Upper lobe of left lung (tissue), 6 donors: ENCODE data around the gene STN1. TPM values are rescaled to one million over a fixed set of nuclear protein-coding genes. Genes with fewer than 3 reads are reported as not detected.
A peak's percentile ranks its signal among the peaks of the same experiment; 100 is the strongest.

ENCODE experiments used
- ATAC-seq, 2 donors: fragments of 200-7000 bp; cut with Tn5 transposase; one replicate each; pipeline ENCODE4 v1.9.1; 2022; ENCODE audit warnings: mild to moderate bottlenecking in 2 of 2, moderate library complexity in 2 of 2; ENCODE audit not compliant: low FRiP score in 2 of 2
- DNase-seq, 2 donors: peaks; one replicate each; pipeline ENCODE4 v3.0.0-alpha.2; 2019 to 2020
- H3K27ac ChIP-seq, 4 donors: fragments of 200-600 bp; sonication (generic); one replicate each; pipeline ENCODE4 v1.5.1; 2016 to 2019
- H3K27me3 ChIP-seq, 4 donors: fragments of 200-600 bp; sonication (generic); one replicate each; pipeline ENCODE4 v1.5.1; 2017 to 2019
- H3K36me3 ChIP-seq, 4 donors: fragments of 200-600 bp; sonication (generic); one replicate each; pipeline ENCODE4 v1.5.1; 2016 to 2019
- H3K4me1 ChIP-seq, 4 donors: fragments of 200-600 bp; sonication (generic); one replicate each; pipeline ENCODE4 v1.5.1; 2018 to 2019
- H3K4me3 ChIP-seq, 4 donors: fragments of 200-600 bp; sonication (generic); one replicate each; pipeline ENCODE4 v1.5.1; 2017 to 2019; ENCODE audit warnings: mild to moderate bottlenecking in 2 of 4, moderate library complexity in 1 of 4
- H3K9me3 ChIP-seq, 4 donors: fragments of 200-600 bp; sonication (generic); one replicate each; pipeline ENCODE4 v1.5.1; 2018 to 2019
- CTCF ChIP-seq, 6 experiments: fragments of 450-650 bp in 4 of 6; fragments of 200-600 bp in 2 of 6; sonication (generic) in 2 of 6; IDR thresholded peaks; one replicate each; pipeline ENCODE4 v1.5.1; 2016 to 2019; ENCODE audit warnings: antibody characterized with exemption in 6 of 6
- EP300 ChIP-seq, 4 donors: sonication (generic); formaldehyde crosslinking; IDR thresholded peaks; one replicate each; pipeline ENCODE4 v1.5.1; 2017; ENCODE audit warnings: antibody characterized with exemption in 4 of 4, control low read depth in 2 of 4
- POLR2A ChIP-seq, 4 donors: fragments of 450-650 bp; IDR thresholded peaks; one replicate each; pipeline ENCODE4 v1.5.1; 2016 to 2017; ENCODE audit warnings: antibody characterized with exemption in 4 of 4, mild to moderate bottlenecking in 2 of 4
- POLR2AphosphoS5 ChIP-seq, 2 donors: sonication (generic); formaldehyde crosslinking; IDR thresholded peaks; one replicate each; pipeline ENCODE4 v1.5.1; 2017; ENCODE audit warnings: antibody characterized with exemption in 2 of 2
- WGBS, 2 donors: methylation state at CpG; one replicate each; pipeline ENCODE4 v1.1.5; 2017 to 2018; 5-methylcytosine and 5-hydroxymethylcytosine counted together
- total RNA-seq, 6 donors: library from RNA; depleted of rRNA in 4 of 6; stranded (reverse); fragments of >200 nt in 4 of 6; gene quantifications; one replicate each; pipeline versions ENCODE4 v1.1.0 to v1.2.1, GENCODE V29; 2016 to 2021
- donor health status: DM: no; HTN: no; CAD: no; lungs with moderate emphysema.
- donor health status: DM: no; HTN: yes; CAD: no; lungs with severe emphysema.

STN1 gene
- total RNA-seq, 6 donors from 2014 or later = 36.3 to 71.4 (median 53.4) TPM

- no peak for DNase-seq
- H3K4me3 ChIP-seq = no peak overlapping the region
- TF ChIP-seq POLR2AphosphoS5 (IDR thresholded peaks at IDR 0.05) = no peak
- no peak for TF ChIP-seq CTCF (IDR thresholded peaks at IDR 0.05)
- TF ChIP-seq EP300 (IDR thresholded peaks at IDR 0.05) = no peak
- TF ChIP-seq POLR2A (IDR thresholded peaks at IDR 0.05) = no peak
- peaks cover 56 to 77% (median 75%) of the 10 kb centered on the region in 4 donors for H3K4me1 ChIP-seq
- peak in 1 of 2 donors; percentile 5 for ATAC-seq
- no peaks in the 10 kb centered on the region for H3K9me3 ChIP-seq
- 59 to 63% methylated on average over 2 of the region's 2 CpGs for WGBS, 2 donors
- peaks cover 3 to 37% (median 21%) of the 10 kb centered on the region in 4 donors for H3K36me3 ChIP-seq
- peak overlapping the region; percentile 83 to 91 (median 84) for H3K27ac ChIP-seq
- no peaks in the 10 kb centered on the region for H3K27me3 ChIP-seq
These were observed 27.3 kb downstream of the STN1 start for GRCh38 chr10:103890688-103891087.

DNA sequence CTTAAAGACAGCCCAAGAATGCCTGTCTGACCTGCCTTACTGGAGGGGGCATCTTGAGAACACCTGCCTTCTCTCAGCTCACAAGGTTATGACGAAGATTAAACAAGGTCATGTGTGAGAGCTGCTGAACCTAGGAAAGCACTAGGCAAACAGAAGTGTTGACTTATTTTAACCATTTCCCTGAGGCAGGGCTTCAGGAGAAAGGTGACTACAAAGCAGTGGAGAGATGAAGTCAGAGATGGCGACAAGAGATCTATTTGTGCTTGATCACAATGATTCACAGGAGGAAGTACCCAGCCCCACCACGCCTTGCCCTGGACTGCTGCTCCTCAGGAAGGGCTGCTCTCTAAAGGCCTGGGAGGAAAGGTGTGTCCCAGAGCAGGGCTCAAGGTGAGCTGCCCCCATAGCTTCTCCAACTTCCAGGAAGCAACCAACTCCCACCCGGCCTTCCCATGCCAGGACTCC, 27.8 kb downstream of the STN1 start:
- H3K27me3 ChIP-seq = no peaks in the 10 kb centered on the region
- no peaks in the 10 kb centered on the region for H3K9me3 ChIP-seq
- H3K4me1 ChIP-seq = peaks cover 54 to 72% (median 70%) of the 10 kb centered on the region in 4 donors
- no peak overlapping the region for H3K4me3 ChIP-seq
- WGBS, 2 donors = 33 to 34% methylated on average over 4 of the region's 4 CpGs
- H3K27ac ChIP-seq = peak overlapping the region; percentile 83 to 91 (median 84)
- H3K36me3 ChIP-seq = peaks cover 3 to 41% (median 22%) of the 10 kb centered on the region in 4 donors
- ATAC-seq = peak; percentile 32 to 86
- TF ChIP-seq EP300 (IDR thresholded peaks at IDR 0.05) (peak in 2 of 4 donors; percentile 4 to 89), CTCF (IDR thresholded peaks at IDR 0.05) (no peak), POLR2AphosphoS5 (IDR thresholded peaks at IDR 0.05) (peak; percentile 62 to 66)
- DNase-seq = peak in 1 of 2 donors; percentile 84

GRCh38 chr10:103889121-103889720, 28.8 kb downstream of the STN1 start:
- Histone ChIP-seq H3K4me1 (peaks cover 50 to 65% (median 62%) of the 10 kb centered on the region in 4 donors), H3K36me3 (peaks cover 3 to 50% (median 22%) of the 10 kb centered on the region in 4 donors), H3K27me3 (no peaks in the 10 kb centered on the region), H3K4me3 (no peak overlapping the region), H3K9me3 (no peaks in the 10 kb centered on the region), H3K27ac (peak overlapping the region; percentile 83 to 91 (median 84))
- no peak for TF ChIP-seq CTCF (IDR thresholded peaks at IDR 0.05)
- DNase-seq (no peak), ATAC-seq (no peak)
- WGBS, 2 donors = 55 to 59% methylated on average over 2 of the region's 2 CpGs

DNA sequence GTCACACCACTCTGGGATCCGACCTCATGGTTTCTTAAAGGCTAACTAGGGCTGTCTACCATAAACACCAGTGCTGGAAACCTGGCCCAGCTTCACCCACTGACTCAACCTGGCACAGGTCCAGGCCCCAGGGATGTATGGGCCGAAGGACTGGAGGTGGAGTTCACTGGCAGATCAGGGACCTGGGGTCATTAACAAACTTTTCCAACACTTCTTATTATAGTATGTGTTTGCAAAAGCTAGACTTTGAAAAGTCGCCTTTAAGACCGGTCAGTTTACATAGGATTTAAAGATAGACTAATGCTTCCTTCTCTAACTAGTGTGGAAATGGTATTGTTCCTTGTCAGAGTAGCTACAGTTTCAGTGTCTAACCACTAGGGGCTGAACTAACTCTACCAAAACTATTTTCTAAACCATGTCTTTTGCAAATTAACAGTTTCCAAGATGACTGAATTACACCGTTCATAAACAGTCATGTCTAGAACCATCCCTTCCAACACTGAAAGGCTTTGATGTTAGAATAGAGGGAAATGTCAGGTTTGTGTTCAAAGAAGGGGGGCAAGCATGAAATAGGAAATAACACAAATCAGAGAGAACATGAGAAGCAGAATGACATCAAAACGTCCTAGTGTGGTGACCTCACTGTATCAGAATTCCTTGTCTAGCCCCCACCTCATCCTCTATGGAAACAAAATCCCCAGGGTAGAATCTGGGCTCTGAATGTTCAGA, 29.7 kb downstream of the STN1 start:
- ATAC-seq (peak; percentile 81 to 83), DNase-seq (no peak)
- WGBS, 2 donors = 7 to 13% methylated on average over 5 to 6 of the region's 6 CpGs
- peak overlapping the region; percentile 83 to 91 (median 84) for H3K27ac ChIP-seq
- H3K4me1 ChIP-seq = peaks cover 41 to 55% (median 52%) of the 10 kb centered on the region in 4 donors
- peaks cover 3 to 57% (median 23%) of the 10 kb centered on the region in 4 donors for H3K36me3 ChIP-seq
- H3K9me3 ChIP-seq = no peaks in the 10 kb centered on the region
- TF ChIP-seq POLR2AphosphoS5 (IDR thresholded peaks at IDR 0.05) (peak in 1 of 2 donors; percentile 8), CTCF (IDR thresholded peaks at IDR 0.05) (peak; percentile 68 to 95 (median 88)), POLR2A (IDR thresholded peaks at IDR 0.05) (no peak), EP300 (IDR thresholded peaks at IDR 0.05) (no peak)
- H3K4me3 ChIP-seq = no peak overlapping the region
- no peaks in the 10 kb centered on the region for H3K27me3 ChIP-seq
